GM03348 (cell line): ENCODE results near the gene BOLA2.
"Not testable (repeated sequence)": the region's sequence is repeated elsewhere in the genome, so short reads cannot be mapped to it uniquely, and the experiment has no call there.

Source experiments
- DNase-seq: peaks from one replicate; pipeline ENCODE4 v3.0.0; 2012; ENCODE audit warnings: low spot score

The BOLA2 gene

DNA sequence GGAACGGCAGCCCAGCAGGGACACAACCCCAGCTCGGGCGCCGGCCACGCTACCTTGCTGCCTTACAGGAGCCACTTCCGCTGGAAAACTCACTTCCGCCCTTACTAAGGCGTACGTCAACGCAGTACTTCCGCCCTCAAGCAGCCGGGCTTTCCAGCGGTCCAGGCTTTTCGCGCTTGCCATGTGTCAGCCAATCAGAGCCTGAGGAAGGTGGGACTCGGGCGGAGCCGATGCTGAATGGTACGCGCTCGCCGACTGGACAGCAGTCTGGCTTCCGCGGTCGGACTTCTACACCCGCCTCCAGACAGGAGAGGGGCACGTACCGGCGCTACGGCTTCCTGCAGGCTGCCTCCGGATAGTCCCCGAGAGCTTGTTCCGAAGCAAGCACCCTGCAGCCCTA, at the start of gene BOLA2, which contains the start of gene SLX1B:
Gene BOLA2 (minus strand): TSS at position 83 of the 400 bp plus-strand sequence. CDS start 98 bp downstream, outside the sequence.
Gene SLX1B (plus strand): TSS at position 265 of the 400 bp plus-strand sequence.
- DNase-seq: not testable (repeated sequence)

DNA sequence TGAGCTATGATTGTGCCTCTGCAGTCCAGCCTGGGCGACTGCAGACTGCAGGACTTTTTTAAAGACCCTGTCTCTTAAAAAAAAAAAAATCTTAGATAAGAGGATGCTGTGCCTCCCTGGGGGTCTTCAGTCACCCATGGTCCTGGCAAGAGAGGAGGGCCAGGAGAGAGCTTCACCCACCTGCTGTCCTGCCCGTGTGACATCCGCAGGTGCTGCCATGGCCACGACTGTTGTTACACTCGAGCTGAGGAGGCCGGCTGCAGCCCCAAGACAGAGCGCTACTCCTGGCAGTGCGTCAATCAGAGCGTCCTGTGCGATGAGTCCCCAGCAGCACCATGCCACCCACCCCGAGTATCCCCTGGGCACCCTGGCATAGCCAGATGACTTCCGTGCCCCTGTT, 28.1 kb upstream of the BOLA2 start:
- not testable (repeated sequence) for DNase-seq

DNA sequence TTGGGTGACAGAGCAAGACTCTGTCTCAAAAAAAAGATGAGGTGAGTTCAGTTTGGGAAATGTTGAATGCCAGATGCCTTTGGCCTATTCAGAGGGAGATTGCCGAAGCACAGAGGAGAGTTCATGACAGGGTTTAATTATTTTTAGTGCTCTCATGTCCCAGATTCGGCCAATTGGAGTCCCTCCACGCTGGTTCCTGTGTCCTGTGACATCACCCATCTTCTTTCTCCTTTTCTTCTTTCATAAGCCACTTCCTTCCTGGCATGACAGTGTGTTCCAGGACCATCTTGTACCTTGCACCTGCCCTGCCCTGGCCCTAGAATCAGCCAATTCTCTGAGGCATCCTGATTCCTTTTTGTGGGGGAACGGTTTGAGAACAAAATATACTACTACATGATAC, 17.9 kb upstream of the BOLA2 start:
- not testable (repeated sequence) for DNase-seq

DNA sequence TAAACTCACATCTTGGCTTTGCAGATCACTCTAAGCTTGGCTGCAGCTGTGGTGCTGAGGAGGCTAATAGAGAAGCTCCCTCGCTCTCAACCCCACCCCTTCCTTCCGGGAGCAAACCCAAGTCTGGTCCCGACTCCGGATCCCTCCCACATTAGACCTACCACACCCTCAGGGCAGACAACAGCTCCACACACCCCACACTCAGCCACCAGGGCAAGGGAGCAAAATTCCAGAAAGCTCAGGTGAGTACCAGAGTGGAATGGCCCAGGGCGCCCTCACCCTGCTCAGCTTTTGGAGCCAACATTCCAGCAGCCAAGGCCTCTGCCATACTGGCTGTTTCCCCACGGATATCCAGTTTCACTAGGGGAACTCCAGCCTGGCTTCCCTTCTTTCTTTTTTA, 15.5 kb upstream of the BOLA2 start:
- not testable (repeated sequence) for DNase-seq

DNA sequence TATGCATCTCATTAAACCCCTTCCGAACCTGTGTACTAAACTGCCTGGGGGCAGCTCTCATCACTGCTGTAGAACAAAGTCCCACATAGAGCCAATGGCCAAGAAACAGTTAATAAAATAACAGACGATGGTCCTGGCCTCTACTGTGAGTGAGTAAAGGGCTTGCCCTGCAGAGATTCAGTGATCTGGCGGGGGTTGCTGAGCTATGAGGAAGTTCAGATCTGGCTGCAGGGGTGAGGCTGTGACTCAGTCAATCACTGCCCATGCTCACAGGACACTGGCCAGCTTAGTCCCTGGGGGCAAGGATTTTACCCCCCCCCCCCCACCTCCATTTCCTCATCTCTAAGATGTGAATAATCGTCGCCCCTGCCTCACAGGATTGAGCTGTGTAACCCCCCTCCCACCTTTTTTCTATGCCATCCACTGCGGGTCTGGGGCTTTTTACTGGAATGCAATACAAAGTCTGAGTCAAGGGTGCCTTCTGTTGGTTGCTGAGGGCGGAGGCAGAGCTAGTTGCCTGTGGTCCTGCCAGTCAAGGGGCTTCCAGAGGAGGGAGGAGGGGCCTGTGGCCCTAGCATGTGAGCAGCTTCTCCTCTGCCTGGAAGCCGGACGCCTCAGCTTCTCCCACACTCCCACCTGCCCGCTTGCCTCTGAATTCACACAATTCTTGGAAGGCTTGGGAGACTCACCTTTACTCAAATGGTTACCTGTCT, 13.7 kb upstream of the BOLA2 start:
- DNase-seq: not testable (repeated sequence)

DNA sequence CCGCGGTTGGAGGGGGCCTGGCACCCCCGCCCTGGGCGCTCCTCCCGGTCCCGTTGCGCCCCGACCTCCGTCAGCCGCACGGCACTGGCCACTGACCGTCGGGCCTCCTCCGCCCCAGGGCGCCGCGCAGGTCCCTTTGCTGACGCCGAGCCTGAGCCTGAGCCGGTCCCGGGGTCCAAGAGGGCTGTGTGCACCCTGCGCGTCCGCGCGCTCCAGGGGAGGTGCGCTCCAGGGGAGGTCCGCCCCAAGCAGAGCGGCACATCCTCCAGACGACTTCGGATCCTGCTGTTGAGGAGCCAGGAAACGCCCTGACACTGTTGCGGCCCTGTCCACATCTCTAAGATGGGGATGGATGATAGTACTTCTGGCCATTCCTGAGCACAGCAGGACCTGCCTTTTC, 12.8 kb upstream of the BOLA2 start:
- DNase-seq: not testable (repeated sequence)

DNA sequence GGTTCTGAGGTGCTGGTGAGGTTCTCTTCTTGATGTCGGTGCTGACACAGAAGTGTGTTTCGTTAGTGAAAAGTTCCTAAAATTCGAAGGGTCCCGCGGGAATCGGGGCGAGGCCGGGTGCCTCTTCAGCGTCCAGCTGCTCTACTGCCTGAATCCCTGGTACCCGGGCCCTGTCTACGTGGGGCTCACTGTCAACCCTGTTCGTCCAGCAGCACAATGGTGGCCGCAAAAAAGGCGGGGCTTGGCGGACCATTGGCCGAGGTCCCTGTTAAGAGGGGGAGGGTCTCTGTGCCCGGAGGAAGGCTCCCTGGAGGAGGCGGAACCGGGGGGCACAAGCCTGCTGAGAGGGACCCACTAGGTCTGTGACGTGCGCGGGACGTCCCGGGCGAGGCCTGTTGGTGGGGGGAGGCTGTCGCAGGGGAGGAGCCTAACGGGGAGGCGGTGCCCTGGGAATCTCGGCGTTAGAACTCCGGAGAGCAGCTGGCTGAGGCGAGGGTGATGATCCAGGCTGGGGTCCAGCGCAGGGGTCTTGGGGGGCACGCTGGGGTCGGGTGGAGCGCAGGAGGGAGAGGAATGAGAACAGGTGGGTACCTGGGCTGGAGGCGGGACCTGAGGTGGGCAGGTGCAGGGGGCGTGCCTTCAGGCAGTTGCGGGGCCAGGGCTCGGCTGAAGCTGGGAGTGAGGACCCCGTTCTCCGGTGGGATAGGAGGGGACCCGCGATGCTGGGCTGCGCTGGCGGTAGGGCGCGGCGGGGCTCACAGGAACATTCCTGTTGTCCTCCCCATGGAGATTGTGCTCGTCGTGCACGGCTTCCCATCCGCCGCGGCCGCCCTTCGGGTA, 12.1 kb upstream of the BOLA2 start:
- not testable (repeated sequence) for DNase-seq

DNA sequence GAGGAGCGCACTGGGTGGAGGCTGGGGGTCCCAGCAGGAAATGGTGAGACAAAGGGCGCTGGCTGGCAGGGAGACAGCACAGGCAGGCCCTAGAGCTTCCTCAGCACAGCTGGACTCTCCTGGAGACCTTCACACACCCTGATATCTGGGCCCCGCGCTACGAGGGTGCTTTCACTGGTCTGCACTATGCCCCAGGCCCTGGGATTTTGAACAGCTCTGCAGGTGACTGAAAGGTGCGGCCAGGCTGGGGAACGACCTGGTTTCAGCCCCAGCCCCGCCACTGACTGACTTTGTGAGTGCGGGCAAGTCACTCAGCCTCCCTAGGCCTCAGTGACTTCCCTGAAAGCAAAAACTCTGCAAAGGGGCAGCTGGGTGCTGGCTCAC, 6.5 kb upstream of the BOLA2 start:
- DNase-seq: not testable (repeated sequence)

DNA sequence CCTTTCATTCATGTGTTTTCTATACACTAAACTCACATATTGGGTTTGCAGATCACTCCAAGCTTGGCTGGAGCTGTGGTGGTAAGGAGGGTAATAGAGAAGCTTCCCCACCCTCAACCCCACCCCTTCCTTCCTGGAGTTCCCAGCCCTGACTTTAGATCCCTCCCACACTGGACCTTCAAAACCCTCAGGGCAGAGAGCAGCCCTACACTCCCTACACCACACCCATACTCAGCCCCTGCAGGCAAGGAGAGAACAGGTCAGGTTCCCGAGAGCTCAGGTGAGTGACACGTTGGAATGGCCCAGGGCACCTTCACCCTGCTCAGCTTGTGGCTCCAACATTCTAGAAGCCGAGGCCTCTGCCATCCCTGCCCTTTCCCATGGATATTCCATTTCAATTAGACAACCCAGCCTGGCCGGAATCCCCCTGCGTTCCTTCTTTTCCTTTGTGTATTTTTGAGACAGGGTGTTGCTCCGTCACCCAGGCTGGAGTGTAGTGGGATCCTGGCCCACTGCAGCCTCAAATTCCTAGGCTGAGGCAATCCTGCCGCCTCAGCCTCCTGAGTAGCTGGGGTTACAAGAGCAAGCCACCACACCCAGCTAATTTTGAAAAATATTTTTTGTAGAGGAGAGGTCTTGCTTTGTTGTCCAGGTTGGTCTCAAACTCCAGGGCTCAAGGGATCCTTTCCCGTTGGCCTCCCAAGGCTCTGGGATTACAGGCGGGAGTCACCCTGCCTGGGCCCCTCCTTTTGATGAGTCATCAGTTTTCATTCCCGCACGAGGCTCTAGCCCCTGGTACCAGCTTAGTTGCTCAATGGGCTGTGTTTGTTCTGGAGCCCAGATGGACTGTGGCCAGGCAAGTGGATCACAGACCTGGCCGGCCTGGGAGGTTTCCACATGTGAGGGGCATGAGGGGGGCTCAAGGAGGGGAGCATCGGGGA, 5.8 kb upstream of the BOLA2 start, which contains the start of gene SULT1A4:
Gene SULT1A4 (plus strand): TSS at position 208 of the 941 bp plus-strand sequence. CDS start 1,473 bp downstream, outside the sequence.
- not testable (repeated sequence) for DNase-seq

DNA sequence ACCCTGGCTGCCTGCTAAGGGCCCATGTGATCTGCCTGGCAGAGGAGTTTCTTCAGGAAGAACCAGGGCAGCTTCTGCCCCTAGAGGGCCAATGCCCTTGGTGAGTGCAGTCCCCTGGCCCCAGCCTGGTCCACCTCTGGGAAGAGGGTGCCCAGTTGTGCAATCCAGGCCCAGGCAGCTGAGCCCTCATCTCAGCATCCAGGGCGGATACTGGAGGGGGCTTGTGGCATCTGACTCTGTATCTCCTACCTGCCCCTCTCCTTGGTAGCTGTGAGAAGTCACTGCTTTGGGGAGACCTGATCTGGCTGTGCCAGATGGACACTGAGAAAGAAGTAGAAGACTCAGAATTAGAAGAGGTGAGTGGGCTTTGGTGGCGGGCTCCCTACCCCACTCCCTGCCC, 3.5 kb upstream of the BOLA2 start:
- not testable (repeated sequence) for DNase-seq

DNA sequence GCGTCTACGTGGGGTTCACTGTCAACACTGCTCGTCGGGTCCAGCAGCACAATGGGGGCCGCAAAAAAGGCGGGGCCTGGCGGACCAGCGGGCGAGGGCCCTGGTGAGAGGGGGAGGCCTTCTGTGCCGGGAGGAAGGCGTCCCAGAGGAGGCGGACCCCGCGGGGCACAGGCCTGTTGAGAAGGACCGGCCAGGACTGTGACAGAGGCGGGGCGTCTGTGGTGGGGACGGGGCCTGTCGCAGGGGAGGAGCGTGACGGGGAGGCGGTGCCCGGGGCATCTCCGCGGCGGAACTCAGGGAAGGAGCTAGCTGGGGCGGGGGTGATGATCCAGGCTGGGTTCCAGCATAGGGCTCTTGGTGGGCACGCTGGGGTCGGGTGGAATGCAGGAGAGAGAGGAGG, 677 bp upstream of the BOLA2 start:
- not testable (repeated sequence) for DNase-seq

DNA sequence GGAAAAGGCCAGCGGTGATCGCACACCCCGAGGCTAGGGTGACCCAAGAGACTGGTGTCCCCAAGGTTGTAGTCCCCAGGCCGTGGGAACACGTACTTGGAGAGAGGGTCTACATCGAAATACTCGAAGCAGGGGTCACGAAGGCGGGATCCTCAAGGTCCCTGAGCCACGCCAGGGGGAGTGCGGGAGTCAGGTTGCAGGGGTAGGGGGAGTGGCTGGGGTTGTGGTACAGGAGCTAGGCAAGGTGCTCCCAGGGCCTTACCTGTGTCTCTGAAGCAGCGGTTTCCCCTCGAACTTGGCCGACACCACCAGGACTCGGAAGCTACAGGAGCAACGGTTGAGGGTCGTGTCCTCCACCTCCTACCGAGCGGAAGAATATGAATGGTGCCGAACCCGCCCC, 397 bp downstream of the BOLA2 start:
- DNase-seq: not testable (repeated sequence)

DNA sequence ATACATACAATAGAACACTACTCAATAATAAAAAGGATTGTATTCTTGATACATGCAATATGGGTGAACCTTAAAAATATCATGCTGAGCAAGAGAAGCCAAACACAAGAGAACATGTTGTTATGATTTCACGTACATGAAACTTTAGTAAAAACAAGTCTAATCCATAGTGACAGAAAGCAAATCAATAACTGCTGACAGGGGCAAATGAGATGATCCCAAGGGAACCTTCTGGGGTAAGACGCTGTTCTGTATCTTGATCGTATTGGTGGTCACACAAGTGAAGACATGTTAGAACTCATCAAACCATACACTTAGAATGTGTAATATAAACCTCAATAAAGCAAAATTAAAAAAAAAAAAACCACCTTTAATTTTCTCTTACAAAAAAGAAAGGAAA, 28.8 kb downstream of the BOLA2 start:
- DNase-seq: not testable (repeated sequence)

DNA sequence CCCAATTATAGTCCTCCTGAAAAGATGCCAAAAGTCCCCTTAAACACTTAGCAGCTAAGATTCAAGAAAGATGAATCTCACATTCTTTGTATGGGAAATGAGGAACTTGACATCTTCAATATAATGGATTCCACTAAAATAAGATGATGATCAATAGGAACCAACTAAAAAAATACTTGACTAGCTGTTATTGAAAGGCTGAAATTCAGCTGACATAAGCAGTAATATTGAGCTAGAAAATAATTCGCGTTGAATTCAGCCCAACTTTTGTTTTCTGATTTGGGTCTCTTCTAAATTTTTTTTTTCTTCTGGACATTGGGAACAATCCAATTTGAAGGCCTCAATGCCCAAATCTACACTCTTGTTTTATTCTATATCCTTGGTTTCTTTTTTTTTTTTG, 30.6 kb downstream of the BOLA2 start:
- DNase-seq: not testable (repeated sequence)

DNA sequence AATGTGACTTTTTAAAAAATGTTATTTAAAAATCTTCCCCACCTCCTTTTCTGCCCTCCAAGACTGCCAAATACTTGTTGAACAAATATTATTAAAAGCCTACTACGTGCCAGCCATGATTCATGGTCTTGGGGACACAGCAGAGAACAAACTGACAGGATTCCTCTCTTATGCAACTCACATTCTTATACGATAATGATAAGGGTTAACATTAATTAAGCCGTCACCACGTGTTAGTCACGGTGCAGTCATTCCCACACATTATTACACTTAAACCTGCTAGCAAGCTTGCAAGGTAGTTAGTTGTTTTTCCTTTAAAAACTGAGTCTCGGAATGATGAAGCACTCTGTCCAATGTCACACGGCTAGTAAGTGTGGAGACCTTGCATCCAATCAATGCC, 48.9 kb downstream of the BOLA2 start:
- peak; percentile 5 for DNase-seq
